WERI-Rb-1 (cell line): ENCODE data around the gene WSCD1.

ENCODE experiments used
- DNase-seq: peaks from one replicate; pipeline ENCODE4 v3.0.0-alpha.2; 2020
- H3K27ac ChIP-seq: fragments of 250-450 bp; sonication (Bioruptor Pico); 2 replicates; pipeline ENCODE4 v1.5.1; 2020; ENCODE audit warnings: mild to moderate bottlenecking, moderate library complexity
- H3K27me3 ChIP-seq: fragments of 250-450 bp; sonication (Bioruptor Pico); 2 replicates; pipeline ENCODE4 v1.5.1; 2021; ENCODE audit warnings: mild to moderate bottlenecking, low read depth, moderate library complexity; ENCODE audit not compliant: insufficient read depth, severe bottlenecking
- H3K36me3 ChIP-seq: fragments of 250-450 bp; sonication (Bioruptor Pico); 2 replicates; pipeline ENCODE4 v1.5.1; 2020; ENCODE audit warnings: mild to moderate bottlenecking, moderate library complexity
- H3K4me3 ChIP-seq: 2 replicates; pipeline ENCODE4 v1.5.1; 2011; ENCODE audit warnings: low read depth, mild to moderate bottlenecking, control low read depth, low read length
- H3K9me3 ChIP-seq: fragments of 250-450 bp; sonication (Bioruptor Pico); 2 replicates; pipeline ENCODE4 v1.5.1; 2021; ENCODE audit warnings: mild to moderate bottlenecking, moderate library complexity; ENCODE audit not compliant: severe bottlenecking
- TF ChIP-seq, protein P1 (sequence below): IDR thresholded peaks from 2 replicates; pipeline ENCODE4 v1.5.1; 2011; ENCODE audit warnings: low read depth, mild to moderate bottlenecking, control low read depth, inconsistent platforms, low read length

WSCD1 gene

DNA sequence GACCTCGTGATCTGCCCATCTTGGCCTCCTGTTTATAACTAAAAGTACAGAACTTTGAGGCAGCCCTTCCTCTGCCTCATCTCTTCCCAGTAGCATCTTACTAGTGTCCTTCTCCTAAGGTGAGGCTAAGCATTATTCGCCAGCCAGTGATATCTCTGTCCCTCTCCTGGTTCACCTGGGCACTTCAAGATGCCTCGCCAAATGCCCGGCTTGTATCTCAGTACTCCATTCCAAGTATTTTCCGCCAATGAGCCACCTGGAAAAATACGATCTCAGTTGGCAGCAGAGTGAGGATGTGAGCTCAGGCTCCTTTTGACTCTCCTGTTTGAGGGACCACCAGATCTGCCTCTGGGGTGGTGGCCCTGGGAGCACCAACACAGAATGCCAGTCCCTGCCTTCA lies 25.9 kb upstream of the WSCD1 start:
- H3K4me3 ChIP-seq, result no peak overlapping the region
- TF ChIP-seq, protein P1, sequence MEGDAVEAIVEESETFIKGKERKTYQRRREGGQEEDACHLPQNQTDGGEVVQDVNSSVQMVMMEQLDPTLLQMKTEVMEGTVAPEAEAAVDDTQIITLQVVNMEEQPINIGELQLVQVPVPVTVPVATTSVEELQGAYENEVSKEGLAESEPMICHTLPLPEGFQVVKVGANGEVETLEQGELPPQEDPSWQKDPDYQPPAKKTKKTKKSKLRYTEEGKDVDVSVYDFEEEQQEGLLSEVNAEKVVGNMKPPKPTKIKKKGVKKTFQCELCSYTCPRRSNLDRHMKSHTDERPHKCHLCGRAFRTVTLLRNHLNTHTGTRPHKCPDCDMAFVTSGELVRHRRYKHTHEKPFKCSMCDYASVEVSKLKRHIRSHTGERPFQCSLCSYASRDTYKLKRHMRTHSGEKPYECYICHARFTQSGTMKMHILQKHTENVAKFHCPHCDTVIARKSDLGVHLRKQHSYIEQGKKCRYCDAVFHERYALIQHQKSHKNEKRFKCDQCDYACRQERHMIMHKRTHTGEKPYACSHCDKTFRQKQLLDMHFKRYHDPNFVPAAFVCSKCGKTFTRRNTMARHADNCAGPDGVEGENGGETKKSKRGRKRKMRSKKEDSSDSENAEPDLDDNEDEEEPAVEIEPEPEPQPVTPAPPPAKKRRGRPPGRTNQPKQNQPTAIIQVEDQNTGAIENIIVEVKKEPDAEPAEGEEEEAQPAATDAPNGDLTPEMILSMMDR, result no peak
- H3K27ac ChIP-seq, result no peak overlapping the region
- no peaks in the 10 kb centered on the region for H3K9me3 ChIP-seq
- no peaks in the 10 kb centered on the region for H3K27me3 ChIP-seq
- no peaks in the 10 kb centered on the region for H3K36me3 ChIP-seq
- no peak for DNase-seq

DNA sequence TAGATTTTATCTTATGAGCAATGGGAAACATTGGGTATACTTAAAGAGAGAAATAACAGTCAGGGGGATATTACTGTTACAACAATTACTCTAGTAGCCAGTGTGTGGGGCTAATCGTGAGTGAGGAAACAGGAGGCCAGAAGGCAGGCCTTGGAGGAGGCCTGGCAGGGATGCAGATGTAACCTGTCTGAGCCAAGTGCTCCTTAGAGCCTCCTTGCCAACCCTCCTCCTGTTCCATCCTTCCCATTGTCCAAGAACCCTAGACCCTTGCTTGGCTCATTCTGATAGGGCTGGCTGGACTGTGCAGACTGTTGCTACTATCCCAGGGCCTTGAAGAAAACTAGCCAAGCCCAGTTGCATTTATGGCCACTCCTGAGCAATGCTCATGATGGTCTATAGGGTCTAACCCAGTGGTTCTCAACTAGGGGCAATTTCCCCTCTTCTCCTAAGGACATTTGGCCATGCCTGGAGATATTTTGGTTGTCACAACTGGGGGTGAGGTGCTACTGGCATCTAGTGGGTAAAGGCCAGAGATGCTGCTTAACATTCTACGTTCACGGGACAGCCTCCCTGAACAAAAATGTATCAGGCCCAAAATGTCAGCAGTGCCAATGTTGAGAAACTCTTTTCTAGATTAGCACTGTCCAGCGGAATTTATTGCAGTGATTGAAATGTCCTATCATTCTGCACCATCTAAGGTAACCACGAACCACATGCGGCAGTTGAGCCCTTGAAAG lies 24.4 kb upstream of the WSCD1 start:
- no peak overlapping the region for H3K4me3 ChIP-seq
- H3K36me3 ChIP-seq, result no peaks in the 10 kb centered on the region
- H3K9me3 ChIP-seq, result no peaks in the 10 kb centered on the region
- DNase-seq, result no peak
- H3K27me3 ChIP-seq, result no peaks in the 10 kb centered on the region
- no peak overlapping the region for H3K27ac ChIP-seq
- TF ChIP-seq, protein P1, result peak; percentile 52

DNA sequence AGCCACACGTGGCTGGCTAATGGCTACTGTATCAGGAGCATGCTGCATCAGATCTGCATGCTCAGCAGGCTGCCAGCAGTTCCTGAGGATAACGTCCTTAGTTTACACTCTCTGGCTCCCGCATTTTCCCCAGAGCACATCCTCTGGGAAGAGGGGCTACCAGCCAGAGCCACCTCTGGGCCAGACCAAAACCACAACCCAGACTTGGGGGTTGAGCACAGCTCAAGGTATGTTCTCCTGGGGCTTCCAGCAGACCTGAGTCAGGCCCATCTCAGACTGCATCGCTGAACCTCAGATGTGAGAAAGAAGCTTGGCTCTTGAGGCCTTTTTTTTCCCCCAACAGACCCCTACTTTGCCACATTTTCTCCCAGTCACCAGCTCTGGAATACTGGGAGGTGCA lies 23.7 kb upstream of the WSCD1 start:
- H3K9me3 ChIP-seq, result no peaks in the 10 kb centered on the region
- H3K27ac ChIP-seq, result no peak overlapping the region
- TF ChIP-seq, protein P1, result no peak
- H3K36me3 ChIP-seq, result no peaks in the 10 kb centered on the region
- H3K27me3 ChIP-seq, result no peaks in the 10 kb centered on the region
- no peak for DNase-seq
- H3K4me3 ChIP-seq, result no peak overlapping the region

DNA sequence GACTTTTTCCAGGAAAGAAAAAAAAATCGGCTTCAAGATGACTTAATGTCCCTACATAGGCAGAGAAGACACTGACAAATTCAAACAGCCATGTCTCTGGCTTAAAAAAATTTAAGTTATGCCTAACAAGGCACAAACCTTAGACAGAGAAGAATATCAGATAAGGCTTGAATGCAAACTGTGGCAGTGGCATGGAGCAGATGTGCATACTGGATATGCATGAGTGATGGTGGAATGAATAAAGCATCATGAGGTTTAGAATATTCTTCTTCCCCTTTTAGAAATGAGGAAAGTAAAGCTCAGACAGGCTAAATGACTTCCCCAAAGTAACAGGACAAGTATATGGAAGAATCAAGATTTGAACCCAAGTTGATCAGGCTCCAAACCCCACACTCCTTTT lies 23.2 kb upstream of the WSCD1 start:
- DNase-seq, result no peak
- H3K27ac ChIP-seq, result no peak overlapping the region
- no peaks in the 10 kb centered on the region for H3K27me3 ChIP-seq
- no peaks in the 10 kb centered on the region for H3K36me3 ChIP-seq
- TF ChIP-seq, protein P1, result no peak
- H3K9me3 ChIP-seq, result no peaks in the 10 kb centered on the region
- H3K4me3 ChIP-seq, result no peak overlapping the region

DNA sequence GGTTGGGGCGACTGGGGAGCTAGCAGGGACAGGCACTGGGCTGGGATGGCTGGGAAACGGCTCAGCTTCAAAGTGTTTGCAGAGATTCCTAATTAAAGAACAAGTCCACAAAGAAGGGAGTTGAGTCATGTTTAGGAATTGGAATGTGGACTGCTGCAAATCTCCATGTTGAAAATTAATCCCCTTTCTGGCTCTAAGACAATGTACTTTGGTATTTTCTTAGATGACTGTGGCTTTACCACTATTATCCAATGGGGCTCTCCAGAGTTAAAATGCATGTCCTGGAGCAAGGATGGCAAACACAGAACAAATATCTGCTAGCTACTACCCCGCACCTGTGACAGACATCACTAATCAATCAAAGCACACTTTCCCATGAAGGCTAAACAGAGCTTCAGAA lies 22.2 kb upstream of the WSCD1 start:
- no peak overlapping the region for H3K27ac ChIP-seq
- no peak for DNase-seq
- no peak overlapping the region for H3K4me3 ChIP-seq
- peaks cover 3% of the 10 kb centered on the region for H3K9me3 ChIP-seq
- H3K36me3 ChIP-seq, result no peaks in the 10 kb centered on the region
- TF ChIP-seq, protein P1, result no peak
- no peaks in the 10 kb centered on the region for H3K27me3 ChIP-seq

DNA sequence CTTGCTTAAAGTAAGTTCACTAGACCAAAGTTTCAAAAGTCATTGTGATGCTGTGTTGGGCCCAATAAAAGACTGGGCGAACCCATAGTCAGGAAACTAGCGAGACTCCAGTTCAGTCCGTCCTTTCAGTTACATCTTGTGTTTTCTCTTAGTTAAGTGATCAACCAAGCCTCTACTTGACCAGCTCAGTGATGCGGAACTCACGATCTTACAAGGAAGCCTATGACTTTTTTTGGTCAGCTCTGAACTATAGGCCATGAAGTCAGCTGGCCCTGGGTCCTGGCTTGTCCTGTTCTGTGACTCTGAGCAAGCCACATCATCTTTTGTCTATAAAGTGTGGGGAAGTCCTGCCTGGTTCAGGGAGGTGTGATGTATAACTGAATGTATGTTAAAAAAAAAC lies 21.7 kb upstream of the WSCD1 start:
- Histone ChIP-seq H3K9me3 (peaks cover 3% of the 10 kb centered on the region), H3K27ac (no peak overlapping the region), H3K4me3 (no peak overlapping the region), H3K36me3 (no peaks in the 10 kb centered on the region), H3K27me3 (no peaks in the 10 kb centered on the region)
- TF ChIP-seq, protein P1, result no peak
- DNase-seq, result no peak
